ENCODE results near the gene ZNF275.

GRCh38 chrX:153394612-153395011, 60.7 kb downstream of the ZNF275 start:
- TF ChIP-seq CTCF (IDR thresholded peaks at IDR 0.05; ENCODE audit: insufficient read depth, low read depth, low read length) (no peak), EZH2 (IDR thresholded peaks at IDR 0.05; ENCODE audit: insufficient read depth, low read length) (no peak)

Data from astrocyte (in vitro differentiated cells and primary cell).